Suprapubic skin (tissue), 4 donors: ENCODE data around the gene AOC1. TPM values are rescaled to one million over a fixed set of nuclear protein-coding genes. Genes with fewer than 3 reads are reported as not detected.

Experiments
- DNase-seq, 2 donors: peaks; one replicate each; pipeline ENCODE4 v3.0.0-alpha.2; 2019; ENCODE audit warnings: low spot score in 2 of 2
- H3K27ac ChIP-seq: fragments of 200-600 bp; sonication (generic); one replicate; pipeline ENCODE4 v1.5.1; 2019
- H3K27me3 ChIP-seq: fragments of 200-600 bp; sonication (generic); one replicate; pipeline ENCODE4 v1.5.1; 2019
- H3K36me3 ChIP-seq: fragments of 200-600 bp; sonication (generic); one replicate; pipeline ENCODE4 v1.5.1; 2019
- H3K4me1 ChIP-seq: fragments of 200-600 bp; sonication (generic); one replicate; pipeline ENCODE4 v1.5.1; 2019
- H3K4me3 ChIP-seq: fragments of 200-600 bp; sonication (generic); one replicate; pipeline ENCODE4 v1.5.1; 2019; ENCODE audit warnings: mild to moderate bottlenecking
- H3K9me3 ChIP-seq: fragments of 200-600 bp; sonication (generic); one replicate; pipeline ENCODE4 v1.5.1; 2019
- CTCF ChIP-seq, 2 donors: fragments of 200-600 bp in 1 of 2; fragments of 450-650 bp in 1 of 2; sonication (generic) in 1 of 2; IDR thresholded peaks; one replicate each; pipeline ENCODE4 v1.5.1; 2016 to 2019; ENCODE audit warnings: antibody characterized with exemption in 2 of 2, mild to moderate bottlenecking in 1 of 2, moderate library complexity in 1 of 2
- EP300 ChIP-seq: sonication (generic); formaldehyde crosslinking; IDR thresholded peaks from one replicate; pipeline ENCODE4 v1.6.1; 2017; ENCODE audit warnings: antibody characterized with exemption
- POLR2A ChIP-seq, 2 donors: fragments of 450-650 bp; IDR thresholded peaks; one replicate each; pipeline ENCODE4 v1.6.1; 2017; ENCODE audit warnings: antibody characterized with exemption in 2 of 2, mild to moderate bottlenecking in 2 of 2, moderate library complexity in 2 of 2
- POLR2AphosphoS5 ChIP-seq, 3 donors: sonication (generic); formaldehyde crosslinking; IDR thresholded peaks; one replicate each; pipeline ENCODE4 v1.6.1; 2017; ENCODE audit warnings: antibody characterized with exemption in 3 of 3
- WGBS: methylation state at CpG from one replicate; pipeline ENCODE4 v1.1.5; 2018; 5-methylcytosine and 5-hydroxymethylcytosine counted together
- total RNA-seq, 4 donors: library from RNA; depleted of rRNA; stranded (reverse); fragments of >200 nt; gene quantifications; one replicate each; pipeline ENCODE4 v1.1.0, GENCODE V29; 2016

The AOC1 gene
- total RNA-seq, 4 donors from 2014 or later = 1.9 to 5.5 (median 2.3) TPM

DNA sequence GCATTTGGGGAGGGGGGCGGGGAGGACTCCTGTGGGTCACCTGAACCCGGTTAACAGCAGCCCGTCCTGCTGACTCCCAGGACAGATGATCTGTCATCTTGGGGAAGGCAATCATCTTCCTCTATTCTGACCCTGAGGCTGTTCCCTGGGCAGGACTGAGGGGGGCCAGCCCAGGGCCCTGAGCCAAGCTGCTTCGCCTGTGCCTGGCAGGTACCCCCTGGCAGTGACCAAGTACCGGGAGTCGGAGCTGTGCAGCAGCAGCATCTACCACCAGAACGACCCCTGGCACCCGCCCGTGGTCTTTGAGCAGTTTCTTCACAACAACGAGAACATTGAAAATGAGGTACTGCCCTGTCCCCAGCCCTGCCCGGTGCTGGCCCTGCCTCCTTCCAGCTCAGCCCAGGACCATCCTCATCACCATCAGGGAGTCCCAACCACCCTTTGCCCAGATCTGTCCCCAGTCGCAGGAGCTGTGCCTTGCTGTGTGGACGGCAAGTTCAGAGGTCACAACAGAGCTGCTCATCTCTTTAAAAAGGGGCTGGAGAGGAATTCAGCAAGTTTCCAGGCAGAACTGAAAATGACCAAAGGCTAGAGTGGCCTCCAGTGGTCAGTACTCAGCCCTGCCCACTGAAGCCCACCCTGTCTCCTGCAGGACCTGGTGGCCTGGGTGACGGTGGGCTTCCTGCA, 8.1 kb downstream of the AOC1 start:
- peaks cover 10% of the 10 kb centered on the region for H3K27me3 ChIP-seq
- H3K4me3 ChIP-seq = no peak overlapping the region
- H3K27ac ChIP-seq = no peak overlapping the region
- no peaks in the 10 kb centered on the region for H3K36me3 ChIP-seq
- TF ChIP-seq POLR2AphosphoS5 (IDR thresholded peaks at IDR 0.05) = no peak
- TF ChIP-seq CTCF (IDR thresholded peaks at IDR 0.05) = no peak
- TF ChIP-seq EP300 = no peak
- TF ChIP-seq POLR2A (IDR thresholded peaks at IDR 0.05) = no peak
- H3K9me3 ChIP-seq = no peaks in the 10 kb centered on the region
- 54% methylated on average over 13 of the region's 14 CpGs for WGBS
- no peak for DNase-seq
- H3K4me1 ChIP-seq = no peaks in the 10 kb centered on the region

DNA sequence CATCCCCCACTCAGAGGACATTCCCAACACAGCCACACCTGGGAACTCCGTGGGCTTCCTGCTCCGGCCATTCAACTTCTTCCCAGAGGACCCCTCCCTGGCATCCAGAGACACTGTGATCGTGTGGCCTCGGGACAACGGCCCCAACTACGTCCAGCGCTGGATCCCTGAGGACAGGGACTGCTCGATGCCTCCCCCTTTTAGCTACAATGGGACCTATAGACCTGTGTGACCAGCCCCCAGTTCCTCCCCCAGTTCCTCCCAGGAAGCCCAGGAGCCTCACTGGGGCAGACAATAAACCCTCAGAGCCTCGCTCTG, 8.6 kb downstream of the AOC1 start:
- peaks cover 7% of the 10 kb centered on the region for H3K27me3 ChIP-seq
- no peaks in the 10 kb centered on the region for H3K36me3 ChIP-seq
- WGBS = 62% methylated on average over 9 of the region's 9 CpGs
- H3K4me1 ChIP-seq = no peaks in the 10 kb centered on the region
- TF ChIP-seq EP300 (no peak), POLR2A (IDR thresholded peaks at IDR 0.05) (no peak), CTCF (IDR thresholded peaks at IDR 0.05) (no peak), POLR2AphosphoS5 (IDR thresholded peaks at IDR 0.05) (no peak)
- DNase-seq = no peak
- H3K27ac ChIP-seq = no peak overlapping the region
- no peak overlapping the region for H3K4me3 ChIP-seq
- no peaks in the 10 kb centered on the region for H3K9me3 ChIP-seq

DNA sequence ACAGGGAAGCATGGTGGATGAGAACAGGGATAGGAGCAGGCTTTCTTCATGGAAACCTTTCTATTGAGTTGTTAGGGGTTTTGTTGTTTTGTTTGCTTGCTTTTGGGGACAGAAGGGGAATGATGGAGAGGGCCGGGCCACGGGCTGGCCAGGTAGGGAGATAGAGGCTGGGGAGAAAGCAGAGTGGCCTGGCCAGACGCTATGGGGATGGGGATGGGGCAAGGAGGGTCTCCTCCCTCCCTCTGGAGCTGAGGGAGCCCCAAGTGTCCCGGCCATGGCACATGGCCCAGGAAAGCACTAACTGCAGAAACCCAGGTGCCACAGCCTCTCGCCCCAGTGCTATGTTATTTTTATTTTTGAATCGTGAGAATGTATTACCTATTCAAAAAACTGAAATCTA, 10.0 kb downstream of the AOC1 start:
- no peaks in the 10 kb centered on the region for H3K9me3 ChIP-seq
- peaks cover 4% of the 10 kb centered on the region for H3K27me3 ChIP-seq
- H3K4me1 ChIP-seq = no peaks in the 10 kb centered on the region
- no peak overlapping the region for H3K4me3 ChIP-seq
- DNase-seq = no peak
- H3K27ac ChIP-seq = no peak overlapping the region
- H3K36me3 ChIP-seq = no peaks in the 10 kb centered on the region
- WGBS = 82% methylated on average over 6 of the region's 6 CpGs
- TF ChIP-seq POLR2AphosphoS5 (IDR thresholded peaks at IDR 0.05) = no peak
- TF ChIP-seq CTCF (IDR thresholded peaks at IDR 0.05) = no peak
- TF ChIP-seq POLR2A (IDR thresholded peaks at IDR 0.05) = no peak
- no peak for TF ChIP-seq EP300

DNA sequence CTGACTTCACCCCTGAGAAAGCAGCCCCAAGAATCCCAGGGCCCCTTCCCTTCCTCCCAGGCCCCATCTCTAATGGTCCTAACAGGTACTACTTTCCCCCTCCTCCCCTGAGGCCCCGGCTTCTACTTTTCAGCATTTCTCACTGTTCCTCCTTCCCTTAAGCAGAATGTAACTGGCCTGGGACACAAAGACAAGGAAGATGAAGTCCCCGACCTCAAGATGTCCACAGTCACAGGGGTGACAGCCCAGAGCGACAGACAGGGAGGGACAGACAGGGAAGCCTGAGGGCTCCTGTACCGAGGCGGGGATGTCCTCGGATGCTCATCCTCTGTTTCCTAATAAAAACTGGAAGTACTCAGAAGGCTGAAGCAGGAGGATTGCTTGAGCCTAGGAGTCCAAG, 11.6 kb downstream of the AOC1 start:
- H3K4me1 ChIP-seq = no peaks in the 10 kb centered on the region
- 88% methylated on average over 6 of the region's 6 CpGs for WGBS
- DNase-seq = no peak
- no peaks in the 10 kb centered on the region for H3K9me3 ChIP-seq
- peaks cover 4% of the 10 kb centered on the region for H3K27me3 ChIP-seq
- TF ChIP-seq POLR2A (IDR thresholded peaks at IDR 0.05) = no peak
- no peak for TF ChIP-seq CTCF (IDR thresholded peaks at IDR 0.05)
- no peak for TF ChIP-seq POLR2AphosphoS5 (IDR thresholded peaks at IDR 0.05)
- TF ChIP-seq EP300 = no peak
- no peak overlapping the region for H3K27ac ChIP-seq
- no peaks in the 10 kb centered on the region for H3K36me3 ChIP-seq
- H3K4me3 ChIP-seq = no peak overlapping the region

- Histone ChIP-seq H3K4me3 (no peak overlapping the region), H3K27me3 (peaks cover 4% of the 10 kb centered on the region), H3K36me3 (no peaks in the 10 kb centered on the region), H3K4me1 (no peaks in the 10 kb centered on the region), H3K27ac (no peak overlapping the region), H3K9me3 (no peaks in the 10 kb centered on the region)
- WGBS = 72% methylated on average over 4 of the region's 4 CpGs
- no peak for DNase-seq
- no peak for TF ChIP-seq CTCF (IDR thresholded peaks at IDR 0.05)
These were observed 14.7 kb downstream of the AOC1 start for GRCh38 chr7:150866932-150867564.
